Measurements from ENCODE around the gene RIOK2. TPM values are rescaled to one million over a fixed set of nuclear protein-coding genes. Genes with fewer than 3 reads are reported as not detected.

RIOK2 gene
- total and polyA plus RNA-seq, 9 of the 15 experiments (the other 6 are each of a cell fraction or from before 2014, with no cell fraction given) = 22.9 to 97.6 (median 47.8) TPM

DNA sequence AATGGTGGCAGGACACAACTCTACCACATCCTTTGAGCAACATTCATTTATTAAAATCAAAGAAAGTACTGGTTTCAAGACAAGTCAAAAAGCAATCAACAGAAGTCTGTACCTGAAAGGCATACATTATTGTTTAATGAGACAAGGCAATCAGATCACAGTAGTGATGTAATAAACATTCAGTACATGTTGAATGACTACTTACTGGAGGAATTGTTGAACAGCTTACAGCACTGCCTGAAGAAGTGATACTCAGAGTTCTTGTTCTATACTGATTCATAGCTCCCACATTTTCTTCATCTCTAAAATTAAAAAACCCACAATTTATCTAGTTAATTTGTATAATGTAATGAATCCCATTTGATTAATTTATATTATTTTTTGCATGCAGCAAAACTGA is 18.2 kb downstream of the RIOK2 start:
- no peaks in the 10 kb centered on the region for H3K9me3 ChIP-seq (replicated peaks; ENCODE audit: control insufficient read depth, insufficient read depth, low read depth, low read length)
- no peak for TF ChIP-seq MEF2D (tag; conservative IDR thresholded peaks at IDR 0.05; ENCODE audit: low read depth)
- no peak for TF ChIP-seq TFAP4 (CRISPR knock-in tag; IDR thresholded peaks at IDR 0.05; ENCODE audit: borderline replicate concordance)
- no peak for TF ChIP-seq ZKSCAN3 (CRISPR knock-in tag; IDR thresholded peaks at IDR 0.05)
- TF ChIP-seq HDAC6 (IDR thresholded peaks at IDR 0.05; ENCODE audit: low read depth, low read length) = no peak
- TF ChIP-seq, protein P1, sequence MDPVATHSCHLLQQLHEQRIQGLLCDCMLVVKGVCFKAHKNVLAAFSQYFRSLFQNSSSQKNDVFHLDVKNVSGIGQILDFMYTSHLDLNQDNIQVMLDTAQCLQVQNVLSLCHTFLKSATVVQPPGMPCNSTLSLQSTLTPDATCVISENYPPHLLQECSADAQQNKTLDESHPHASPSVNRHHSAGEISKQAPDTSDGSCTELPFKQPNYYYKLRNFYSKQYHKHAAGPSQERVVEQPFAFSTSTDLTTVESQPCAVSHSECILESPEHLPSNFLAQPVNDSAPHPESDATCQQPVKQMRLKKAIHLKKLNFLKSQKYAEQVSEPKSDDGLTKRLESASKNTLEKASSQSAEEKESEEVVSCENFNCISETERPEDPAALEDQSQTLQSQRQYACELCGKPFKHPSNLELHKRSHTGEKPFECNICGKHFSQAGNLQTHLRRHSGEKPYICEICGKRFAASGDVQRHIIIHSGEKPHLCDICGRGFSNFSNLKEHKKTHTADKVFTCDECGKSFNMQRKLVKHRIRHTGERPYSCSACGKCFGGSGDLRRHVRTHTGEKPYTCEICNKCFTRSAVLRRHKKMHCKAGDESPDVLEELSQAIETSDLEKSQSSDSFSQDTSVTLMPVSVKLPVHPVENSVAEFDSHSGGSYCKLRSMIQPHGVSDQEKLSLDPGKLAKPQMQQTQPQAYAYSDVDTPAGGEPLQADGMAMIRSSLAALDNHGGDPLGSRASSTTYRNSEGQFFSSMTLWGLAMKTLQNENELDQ (CRISPR knock-in tag; IDR thresholded peaks at IDR 0.05; ENCODE audit: borderline replicate concordance) = no peak
- in situ Hi-C loops (cut with MboI) = loop anchor here (5.0 to 10.0 kb wide), 3 partner anchors 288 to 560 kb away; partner anchors contain the start of gene ERAP2
- H3K27ac ChIP-seq (ENCODE audit: extremely low read depth, low read depth, low read length) = no peak overlapping the region
- no peak for ATAC-seq
- H3K9me1 ChIP-seq (ENCODE audit: control insufficient read depth, insufficient read depth, low read length) = no peaks in the 10 kb centered on the region
- ChIA-PET CTCF (ENCODE audit: low intra/inter-chr PET ratio) (no interaction called here), POLR2A (no interaction called here)
- peaks cover 4% of the 10 kb centered on the region; the same call in 1 of the 3 replicates for H3K79me2 ChIP-seq (ENCODE audit: control insufficient read depth, insufficient read depth, low read length)
- no peak overlapping the region for H3K4me2 ChIP-seq (ENCODE audit: insufficient read depth, low read length)
- no peaks in the 10 kb centered on the region for H3K4me1 ChIP-seq (replicated peaks in 1 of 2; ENCODE audit: control insufficient read depth in 2 of 2, insufficient read depth in 2 of 2, low read length in 2 of 2)
- H3K4me3 ChIP-seq = no peak overlapping the region
- H2AFZ ChIP-seq (ENCODE audit: low read depth, low read length) = no peak overlapping the region
- FAIRE-seq = no peak
- no peak for DNase-seq (ENCODE audit: extremely low read depth in 1 of 4, low spot score in 3 of 4)
- intact Hi-C loops (cut with micrococcal nuclease) = loop anchor here (5.0 to 10.0 kb wide), 4 partner anchors 103 to 820 kb away; no protein-coding TSS in a partner anchor
- no peaks in the 10 kb centered on the region for H4K20me1 ChIP-seq (replicated peaks; ENCODE audit: control insufficient read depth, insufficient read depth, low read length)
- H3K27me3 ChIP-seq (ENCODE audit: control insufficient read depth in 2 of 2, insufficient read depth in 2 of 2, low read length in 2 of 2) = no peaks in the 10 kb centered on the region
- no peak overlapping the region for H3K9ac ChIP-seq (ENCODE audit: insufficient read depth in 1 of 2, low read depth in 2 of 2, low read length in 2 of 2)
- no TSS peak for BruUV-seq (replicated peaks)
- H3K36me3 ChIP-seq (ENCODE audit: control insufficient read depth, insufficient read depth, low read length) = peaks cover 87% of the 10 kb centered on the region

Measured in K562 (cell line).